Right atrium auricular region (tissue), 2 donors: Measurements from ENCODE around the gene KRT73. TPM values are rescaled to one million over a fixed set of nuclear protein-coding genes. Genes with fewer than 3 reads are reported as not detected.

Experiments
- DNase-seq: peaks from one replicate; pipeline ENCODE4 v3.0.0-alpha.2; 2019; ENCODE audit warnings: low spot score
- H3K27ac ChIP-seq, 2 donors: fragments of 200-600 bp; sonication (generic); 1 replicate in 1 of 2; 2 replicates in 1 of 2; pipeline ENCODE4 v1.5.1; 2016 to 2019
- H3K27me3 ChIP-seq, 2 donors: fragments of 200-600 bp; sonication (generic); one replicate each; pipeline versions ENCODE4 v1.5.1 to v1.6.0; 2017 to 2019
- H3K36me3 ChIP-seq: fragments of 200-600 bp; sonication (generic); one replicate; pipeline ENCODE4 v1.5.1; 2016
- H3K4me1 ChIP-seq, 2 donors: fragments of 200-600 bp; sonication (generic); one replicate each; pipeline versions ENCODE4 v1.5.1 to v1.6.0; 2017 to 2019
- H3K4me3 ChIP-seq, 2 donors: fragments of 200-600 bp; sonication (generic); 1 replicate in 1 of 2; 2 replicates in 1 of 2; pipeline ENCODE4 v1.5.1; 2017 to 2019; ENCODE audit warnings: mild to moderate bottlenecking in 1 of 2, moderate library complexity in 1 of 2
- H3K9me3 ChIP-seq, 2 donors: fragments of 200-600 bp; sonication (generic); one replicate each; pipeline ENCODE4 v1.5.1; 2019
- CTCF ChIP-seq, 2 donors: fragments of 200-600 bp; sonication (generic); IDR thresholded peaks; one replicate each; pipeline ENCODE4 v1.5.1; 2019; ENCODE audit warnings: antibody characterized with exemption in 2 of 2
- total RNA-seq, 2 donors: library from RNA; depleted of rRNA; stranded (reverse); fragments of >200 nt; gene quantifications; one replicate each; pipeline ENCODE4 v1.1.0, GENCODE V29; 2016

Gene KRT73
- not detected for total RNA-seq

- no peak within 1 kb of the TSS for H3K27ac ChIP-seq
- no peaks in the 10 kb centered on the region for H3K27me3 ChIP-seq
- DNase-seq = peak; percentile 40
- H3K36me3 ChIP-seq = no peaks in the 10 kb centered on the region
- no peaks in the 10 kb centered on the region for H3K9me3 ChIP-seq
- TF ChIP-seq CTCF (IDR thresholded peaks at IDR 0.05) = no peak
- H3K4me1 ChIP-seq = no peaks in the 10 kb centered on the region
- H3K4me3 ChIP-seq = no peak within 1 kb of the TSS
Measured at GRCh38 chr12:52618216-52618615, at the start of gene KRT73. Gene KRT73, minus strand, starts transcription at chr12:52618559. Its CDS starts 35 bp downstream, at chr12:52618524.

DNA sequence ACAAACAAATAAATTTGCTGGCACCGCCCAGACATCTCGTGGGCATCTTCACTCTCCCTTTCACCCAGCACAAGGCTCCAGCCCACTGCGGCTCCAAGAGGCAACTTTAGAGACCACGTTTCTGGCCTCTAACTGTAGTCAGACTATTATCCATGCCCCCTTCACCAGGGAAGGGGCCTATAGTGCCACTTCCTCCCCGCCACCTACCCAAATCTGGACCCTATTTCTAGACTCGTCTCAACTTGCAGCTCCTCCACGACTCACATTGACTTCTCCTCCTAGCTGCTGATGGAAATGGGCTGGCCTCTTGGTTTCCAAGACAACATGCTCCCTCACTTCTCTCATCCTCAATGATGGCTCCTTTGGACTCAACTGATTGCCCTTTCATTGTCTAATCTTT lies 49.6 kb upstream of the KRT73 start:
- H3K4me1 ChIP-seq = no peaks in the 10 kb centered on the region
- H3K36me3 ChIP-seq = no peaks in the 10 kb centered on the region
- H3K27me3 ChIP-seq = no peaks in the 10 kb centered on the region
- H3K27ac ChIP-seq = no peak overlapping the region
- H3K9me3 ChIP-seq = no peaks in the 10 kb centered on the region
- DNase-seq = no peak
- H3K4me3 ChIP-seq = no peak overlapping the region
- no peak for TF ChIP-seq CTCF (IDR thresholded peaks at IDR 0.05)

- no peaks in the 10 kb centered on the region for H3K27me3 ChIP-seq
- H3K4me1 ChIP-seq = no peaks in the 10 kb centered on the region
- H3K4me3 ChIP-seq = no peak overlapping the region
- H3K9me3 ChIP-seq = no peaks in the 10 kb centered on the region
- H3K36me3 ChIP-seq = no peaks in the 10 kb centered on the region
- no peak for DNase-seq
- no peak overlapping the region for H3K27ac ChIP-seq
- TF ChIP-seq CTCF (IDR thresholded peaks at IDR 0.05) = peak in 1 of 2 donors; percentile 38
Measured at GRCh38 chr12:52667509-52667908, 49.1 kb upstream of the KRT73 start.

GRCh38 chr12:52666471-52666870 lies 48.1 kb upstream of the KRT73 start:
- no peak overlapping the region for H3K27ac ChIP-seq
- H3K9me3 ChIP-seq = no peaks in the 10 kb centered on the region
- H3K36me3 ChIP-seq = no peaks in the 10 kb centered on the region
- H3K27me3 ChIP-seq = no peaks in the 10 kb centered on the region
- no peaks in the 10 kb centered on the region for H3K4me1 ChIP-seq
- no peak for TF ChIP-seq CTCF (IDR thresholded peaks at IDR 0.05)
- DNase-seq = no peak
- no peak overlapping the region for H3K4me3 ChIP-seq

GRCh38 chr12:52663420-52663819 lies 45.1 kb upstream of the KRT73 start:
- DNase-seq = no peak
- Histone ChIP-seq H3K27me3 (no peaks in the 10 kb centered on the region), H3K36me3 (no peaks in the 10 kb centered on the region), H3K9me3 (no peaks in the 10 kb centered on the region), H3K27ac (no peak overlapping the region), H3K4me1 (no peaks in the 10 kb centered on the region), H3K4me3 (no peak overlapping the region)
- no peak for TF ChIP-seq CTCF (IDR thresholded peaks at IDR 0.05)

GRCh38 chr12:52662918-52663229 lies 44.5 kb upstream of the KRT73 start:
- no peak for DNase-seq
- no peak overlapping the region for H3K4me3 ChIP-seq
- no peak overlapping the region for H3K27ac ChIP-seq
- no peaks in the 10 kb centered on the region for H3K4me1 ChIP-seq
- no peaks in the 10 kb centered on the region for H3K27me3 ChIP-seq
- H3K9me3 ChIP-seq = no peaks in the 10 kb centered on the region
- H3K36me3 ChIP-seq = no peaks in the 10 kb centered on the region
- no peak for TF ChIP-seq CTCF (IDR thresholded peaks at IDR 0.05)
